Liver (tissue), 9 donors: ENCODE data around the gene TERT. TPM values are rescaled to one million over a fixed set of nuclear protein-coding genes. Genes with fewer than 3 reads are reported as not detected.
A peak's percentile ranks its signal among the peaks of the same experiment; 100 is the strongest.

Experiments
- DNase-seq: peaks from one replicate; pipeline ENCODE4 v3.0.0-alpha.2; 2017; ENCODE audit warnings: low spot score
- H3K27ac ChIP-seq, 2 donors: one replicate each; pipeline ENCODE4 v1.7.0; 2013; ENCODE audit warnings: inconsistent platforms in 2 of 2, low read length in 2 of 2, control low read depth in 1 of 2, low read depth in 1 of 2, mild to moderate bottlenecking in 1 of 2
- H3K27me3 ChIP-seq, 4 donors: one replicate each; pipeline versions ENCODE4 v1.6.1 to v1.7.0; 2013; ENCODE audit warnings: low read length in 3 of 4, inconsistent platforms in 1 of 4, mild to moderate bottlenecking in 1 of 4, moderate library complexity in 1 of 4; ENCODE audit not compliant: control insufficient read depth in 4 of 4, insufficient read depth in 4 of 4
- H3K36me3 ChIP-seq, 4 donors: one replicate each; pipeline versions ENCODE4 v1.6.1 to v1.7.0; 2013; ENCODE audit warnings: low read length in 3 of 4, mild to moderate bottlenecking in 3 of 4, low read depth in 1 of 4, moderate library complexity in 1 of 4; ENCODE audit not compliant: control insufficient read depth in 4 of 4, insufficient read depth in 3 of 4
- H3K4me1 ChIP-seq, 4 donors: one replicate each; pipeline versions ENCODE4 v1.6.1 to v1.7.0; 2013; ENCODE audit warnings: low read length in 3 of 4, mild to moderate bottlenecking in 3 of 4, moderate library complexity in 1 of 4; ENCODE audit not compliant: control insufficient read depth in 4 of 4, insufficient read depth in 4 of 4
- H3K4me3 ChIP-seq, 3 donors: one replicate each; pipeline versions ENCODE4 v1.6.1 to v1.7.0; 2013; ENCODE audit warnings: low read length in 3 of 3, control low read depth in 1 of 3, low read depth in 1 of 3, mild to moderate bottlenecking in 1 of 3
- H3K9ac ChIP-seq, 2 donors: one replicate each; pipeline ENCODE4 v1.7.0; 2013; ENCODE audit warnings: low read length in 2 of 2, mild to moderate bottlenecking in 2 of 2, moderate library complexity in 2 of 2, control low read depth in 1 of 2, low read depth in 1 of 2
- H3K9me3 ChIP-seq, 4 donors: one replicate each; pipeline versions ENCODE4 v1.6.1 to v1.7.0; 2013; ENCODE audit warnings: low read length in 3 of 4; ENCODE audit not compliant: control insufficient read depth in 4 of 4
- ATF3 ChIP-seq: IDR thresholded peaks from 2 replicates; pipeline ENCODE4 v1.6.1; 2016; ENCODE audit warnings: antibody characterized with exemption
- CTCF ChIP-seq: fragments of 150-350 bp; IDR thresholded peaks from 2 replicates; pipeline ENCODE4 v1.5.1; 2017; ENCODE audit warnings: improper control_type of control experiment, low read depth, low read length; ENCODE audit not compliant: missing input control
- EGR1 ChIP-seq, 2 donors: IDR thresholded peaks; 2 replicates each; pipeline ENCODE4 v1.6.1; 2016 to 2018; ENCODE audit warnings: antibody characterized with exemption in 2 of 2, low read depth in 2 of 2
- FOXA1 ChIP-seq: IDR thresholded peaks from 2 replicates; pipeline ENCODE4 v1.6.1; 2016; ENCODE audit warnings: antibody characterized with exemption
- FOXA2 ChIP-seq: IDR thresholded peaks from 2 replicates; pipeline ENCODE4 v1.6.1; 2016; ENCODE audit warnings: antibody characterized with exemption
- GABPA ChIP-seq, 2 donors: IDR thresholded peaks in 1 of 2; conservative IDR thresholded peaks in 1 of 2; 2 replicates each; pipeline ENCODE4 v1.6.1; 2016; ENCODE audit warnings: antibody characterized with exemption in 2 of 2, mild to moderate bottlenecking in 1 of 2, moderate library complexity in 1 of 2
- HNF4A ChIP-seq, 2 donors: conservative IDR thresholded peaks; 2 replicates each; pipeline ENCODE4 v1.6.1; 2016; ENCODE audit warnings: antibody characterized with exemption in 2 of 2, mild to moderate bottlenecking in 2 of 2
- HNF4G ChIP-seq: IDR thresholded peaks from 2 replicates; pipeline ENCODE4 v1.6.1; 2016; ENCODE audit warnings: antibody characterized with exemption
- JUND ChIP-seq, 2 donors: IDR thresholded peaks; 2 replicates each; pipeline ENCODE4 v1.6.1; 2016; ENCODE audit warnings: antibody characterized with exemption in 2 of 2
- MAX ChIP-seq: IDR thresholded peaks from 2 replicates; pipeline ENCODE4 v1.6.1; 2016; ENCODE audit warnings: antibody characterized with exemption
- NR2F2 ChIP-seq: IDR thresholded peaks from 2 replicates; pipeline ENCODE4 v1.6.1; 2016; ENCODE audit warnings: antibody characterized with exemption
- RAD21 ChIP-seq, 2 donors: IDR thresholded peaks; 2 replicates each; pipeline ENCODE4 v1.6.1; 2016; ENCODE audit warnings: antibody characterized with exemption in 2 of 2, mild to moderate bottlenecking in 2 of 2
- REST ChIP-seq: IDR thresholded peaks from 2 replicates; pipeline ENCODE4 v1.6.1; 2016; ENCODE audit warnings: antibody characterized with exemption, mild to moderate bottlenecking
- RXRA ChIP-seq, 2 donors: IDR thresholded peaks; 2 replicates each; pipeline ENCODE4 v1.6.1; 2017 to 2018; ENCODE audit warnings: antibody characterized with exemption in 2 of 2, mild to moderate bottlenecking in 1 of 2
- SP1 ChIP-seq: IDR thresholded peaks from 2 replicates; pipeline ENCODE4 v1.6.1; 2018; ENCODE audit warnings: antibody characterized with exemption, mild to moderate bottlenecking
- TAF1 ChIP-seq: conservative IDR thresholded peaks from 2 replicates; pipeline ENCODE4 v1.6.1; 2016; ENCODE audit warnings: antibody characterized with exemption, mild to moderate bottlenecking
- YY1 ChIP-seq: IDR thresholded peaks from 2 replicates; pipeline ENCODE4 v1.6.1; 2016; ENCODE audit warnings: antibody characterized with exemption, mild to moderate bottlenecking
- ZBTB33 ChIP-seq: IDR thresholded peaks from 2 replicates; pipeline ENCODE4 v1.6.1; 2016; ENCODE audit warnings: antibody characterized with exemption
- WGBS: extraction: QIAGEN DNeasy Blood & Tissue Kit; methylation state at CpG from one replicate; pipeline ENCODE4 v1.1.7; 2013; 5-methylcytosine and 5-hydroxymethylcytosine counted together
- polyA plus RNA-seq, 2 donors: library from polyadenylated mRNA; stranded (reverse) in 1 of 2; unstranded in 1 of 2; fragments of 200-250 nt in 1 of 2; fragments of >200 nt in 1 of 2; fragmentation: Nextera tagmentation in 1 of 2; extraction: Ambion mirVana in 1 of 2; gene quantifications; one replicate each; pipeline versions ENCODE4 v1.2.1 to v1.2.3, GENCODE V29; 2013 to 2015
- total RNA-seq, 2 donors: library from RNA; depleted of rRNA; stranded (reverse); fragments of >200 nt; gene quantifications; one replicate each; pipeline ENCODE4 v1.2.3, GENCODE V29; 2014
- donor health status: healthy.
- donor health status: healthy.
- donor health status: healthy.
- donor health status: healthy.
- donor health status: healthy.

Gene TERT
- total and polyA plus RNA-seq, 4 donors = 0.14 TPM; not detected in 3

GRCh38 chr5:1331861-1332405, 37.1 kb upstream of the TERT start:
- no peak for DNase-seq
- TF ChIP-seq ZBTB33 (no peak), YY1 (no peak), NR2F2 (no peak)

GRCh38 chr5:1330847-1331831, 36.3 kb upstream of the TERT start:
- no peaks in the 10 kb centered on the region for H3K9me3 ChIP-seq
- peaks cover 5 to 36% (median 24%) of the 10 kb centered on the region in 4 donors for H3K4me1 ChIP-seq
- WGBS = 90% methylated on average over 35 of the region's 35 CpGs
- peaks cover 19 to 45% (median 29%) of the 10 kb centered on the region in 4 donors for H3K36me3 ChIP-seq
- DNase-seq = no peak
- H3K4me3 ChIP-seq = no peak overlapping the region
- no peak overlapping the region for H3K9ac ChIP-seq
- TF ChIP-seq CTCF (no peak), JUND (IDR thresholded peaks at IDR 0.05) (no peak), FOXA2 (no peak), YY1 (no peak), NR2F2 (no peak), EGR1 (IDR thresholded peaks at IDR 0.05; ENCODE audit: low read depth in 2 of 2) (no peak), HNF4A (conservative IDR thresholded peaks at IDR 0.05) (no peak), FOXA1 (no peak), HNF4G (no peak), GABPA (IDR thresholded peaks at IDR 0.05 in 1 of 2, conservative IDR thresholded peaks at IDR 0.05 in 1 of 2) (no peak), MAX (no peak), TAF1 (no peak), REST (no peak), RXRA (IDR thresholded peaks at IDR 0.05) (no peak), ZBTB33 (no peak), ATF3 (no peak), RAD21 (IDR thresholded peaks at IDR 0.05) (no peak), SP1 (no peak)
- H3K27me3 ChIP-seq = no peaks in the 10 kb centered on the region
- peak overlapping the region in 1 of 2 donors; percentile 37 for H3K27ac ChIP-seq

More at GRCh38 chr5:1331861-1332405, 37.1 kb upstream of the TERT start:
- H3K36me3 ChIP-seq = peaks cover 19 to 46% (median 31%) of the 10 kb centered on the region in 4 donors
- no peak overlapping the region for H3K9ac ChIP-seq
- no peaks in the 10 kb centered on the region for H3K27me3 ChIP-seq
- 94% methylated on average over 11 of the region's 11 CpGs for WGBS
- no peaks in the 10 kb centered on the region for H3K9me3 ChIP-seq
- no peak overlapping the region for H3K27ac ChIP-seq
- no peak overlapping the region for H3K4me3 ChIP-seq
- H3K4me1 ChIP-seq = peaks cover 5 to 44% (median 32%) of the 10 kb centered on the region in 4 donors
